Trophoblast cell (in vitro differentiated cells and primary cell): ENCODE results near the gene ZFAND4.
"Not testable (repeated sequence)": the region's sequence is repeated elsewhere in the genome, so short reads cannot be mapped to it uniquely, and the experiment has no call there.

Experiments
- DNase-seq, 2 donors: peaks; one replicate each; pipeline ENCODE4 v3.0.0-alpha.2; 2016
- H2AFZ ChIP-seq: 2 replicates; pipeline ENCODE4 v1.6.1; 2013; ENCODE audit warnings: low read length, moderate library complexity, mild to moderate bottlenecking; ENCODE audit not compliant: insufficient read depth, poor library complexity
- H2AK5ac ChIP-seq: 2 replicates; pipeline ENCODE4 v1.6.1; 2013; ENCODE audit warnings: mild to moderate bottlenecking, low read length
- H2BK120ac ChIP-seq: 2 replicates; pipeline ENCODE4 v1.6.1; 2013; ENCODE audit warnings: low read length, mild to moderate bottlenecking, moderate library complexity; ENCODE audit not compliant: insufficient read depth, poor library complexity
- H2BK12ac ChIP-seq: 2 replicates; pipeline ENCODE4 v1.6.1; 2013; ENCODE audit warnings: mild to moderate bottlenecking, low read length, moderate library complexity
- H2BK5ac ChIP-seq: 2 replicates; pipeline ENCODE4 v1.6.1; 2013; ENCODE audit warnings: low read length, low read depth, moderate library complexity, mild to moderate bottlenecking; ENCODE audit not compliant: poor library complexity
- H3K14ac ChIP-seq: 2 replicates; pipeline ENCODE4 v1.6.1; 2013; ENCODE audit warnings: mild to moderate bottlenecking, low read length
- H3K18ac ChIP-seq: 2 replicates; pipeline ENCODE4 v1.6.1; 2013; ENCODE audit warnings: mild to moderate bottlenecking, low read length
- H3K23ac ChIP-seq: 2 replicates; pipeline ENCODE4 v1.6.1; 2013; ENCODE audit warnings: low read length
- H3K27ac ChIP-seq: 2 replicates; pipeline ENCODE4 v1.5.1; 2013; ENCODE audit warnings: low read depth, mild to moderate bottlenecking, inconsistent platforms, low read length, moderate library complexity
- H3K27me3 ChIP-seq: 2 replicates; pipeline ENCODE4 v1.6.1; 2013; ENCODE audit warnings: inconsistent platforms, mild to moderate bottlenecking, low read length, moderate library complexity; ENCODE audit not compliant: insufficient read depth
- H3K36me3 ChIP-seq, 2 experiments: 1 replicate in 1 of 2; 2 replicates in 1 of 2; pipeline ENCODE4 v1.6.1; 2013; ENCODE audit warnings: low read length in 2 of 2, mild to moderate bottlenecking in 2 of 2, moderate library complexity in 1 of 2; ENCODE audit not compliant: insufficient read depth in 2 of 2, control insufficient read depth in 1 of 2
- H3K4ac ChIP-seq: 2 replicates; pipeline ENCODE4 v1.6.1; 2013; ENCODE audit warnings: low read depth, mild to moderate bottlenecking, low read length, moderate library complexity
- H3K4me1 ChIP-seq, 2 experiments: 1 replicate in 1 of 2; 2 replicates in 1 of 2; pipeline ENCODE4 v1.6.1; 2013; ENCODE audit warnings: low read length in 2 of 2, mild to moderate bottlenecking in 2 of 2, moderate library complexity in 1 of 2; ENCODE audit not compliant: insufficient read depth in 2 of 2, control insufficient read depth in 1 of 2
- H3K4me2 ChIP-seq: 2 replicates; pipeline ENCODE4 v1.6.1; 2013; ENCODE audit warnings: inconsistent platforms, mild to moderate bottlenecking, low read length, moderate library complexity
- H3K4me3 ChIP-seq: 2 replicates; pipeline ENCODE4 v1.5.1; 2013; ENCODE audit warnings: mild to moderate bottlenecking, low read depth, low read length, inconsistent platforms
- H3K79me1 ChIP-seq: one replicate; pipeline ENCODE4 v1.6.1; 2013; ENCODE audit warnings: low read length
- H3K79me2 ChIP-seq: 2 replicates; pipeline ENCODE4 v1.6.1; 2013; ENCODE audit warnings: low read length, mild to moderate bottlenecking; ENCODE audit not compliant: control insufficient read depth, insufficient read depth, poor library complexity
- H3K9ac ChIP-seq: 2 replicates; pipeline ENCODE4 v1.6.1; 2013; ENCODE audit warnings: mild to moderate bottlenecking, low read length
- H3K9me3 ChIP-seq: 2 replicates; pipeline ENCODE4 v1.6.1; 2013; ENCODE audit warnings: low read depth, mild to moderate bottlenecking, control low read depth, inconsistent platforms, low read length; ENCODE audit not compliant: insufficient read depth
- H4K12ac ChIP-seq: 2 replicates; pipeline ENCODE4 v1.6.1; 2013; ENCODE audit warnings: low read depth, mild to moderate bottlenecking, low read length, moderate library complexity
- H4K8ac ChIP-seq: 2 replicates; pipeline ENCODE4 v1.6.1; 2013; ENCODE audit warnings: low read depth, mild to moderate bottlenecking, low read length, moderate library complexity
- H4K91ac ChIP-seq: one replicate; pipeline ENCODE4 v1.6.1; 2013; ENCODE audit warnings: low read depth, mild to moderate bottlenecking, low read length, moderate library complexity
- WGBS: extraction: QIAGEN DNeasy Blood & Tissue Kit; methylation state at CpG from one replicate; pipeline ENCODE4 v1.1.7; 2013; ENCODE audit warnings: missing lambda C conversion rate; ENCODE audit not compliant: insufficient read length, insufficient coverage; ENCODE audit errors: extremely low coverage; 5-methylcytosine and 5-hydroxymethylcytosine counted together

ZFAND4 gene

DNA sequence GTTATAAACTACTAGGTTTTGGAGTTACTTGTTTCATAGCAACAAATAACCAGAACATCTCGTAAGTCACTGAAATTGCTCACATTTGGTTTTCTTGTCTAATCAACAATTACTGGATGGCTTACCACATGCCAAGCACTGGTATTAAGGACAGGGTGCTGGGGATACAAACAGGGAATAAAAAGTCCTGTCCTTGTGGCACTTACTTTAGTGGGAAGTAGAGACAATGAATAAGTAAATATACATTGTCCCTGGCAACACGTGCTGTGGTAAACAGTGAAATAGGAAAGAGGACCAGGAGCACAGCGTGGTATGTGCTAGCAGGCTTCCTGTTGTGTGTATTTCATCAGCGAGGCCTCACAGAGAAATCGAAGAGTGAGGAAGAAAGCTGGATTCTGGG, 38.7 kb upstream of the ZFAND4 start:
- WGBS = no CpG with 5 or more reads among the region's 5 CpGs
- not testable (repeated sequence) for DNase-seq

DNA sequence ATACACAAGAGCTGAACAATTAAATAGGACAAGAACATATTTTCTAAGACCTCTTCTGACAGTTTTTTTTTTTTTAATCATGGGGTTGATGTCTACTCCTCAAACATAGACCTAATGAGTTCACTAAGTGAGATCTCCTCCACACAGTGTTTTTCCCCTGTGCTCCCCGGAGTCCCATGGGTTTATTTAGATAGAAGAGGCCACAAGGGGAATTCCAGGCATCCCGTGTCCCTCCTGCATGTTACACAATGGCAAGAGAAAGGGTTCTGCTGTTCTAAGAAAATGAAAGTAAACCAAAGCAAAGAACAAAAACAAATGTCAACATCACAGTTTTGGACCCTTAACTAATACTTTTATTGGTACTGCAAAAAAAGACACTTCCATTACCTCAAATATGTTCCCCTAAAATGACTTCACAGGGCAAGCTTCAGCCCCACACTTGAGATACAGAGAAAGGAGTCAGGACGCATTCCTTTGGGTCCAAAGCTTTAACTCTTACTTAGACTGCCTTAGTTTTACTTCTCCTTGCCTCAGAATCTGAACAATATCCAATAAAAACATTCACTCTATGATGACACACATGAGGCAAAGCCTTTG, 37.7 kb upstream of the ZFAND4 start:
- not testable (repeated sequence) for H3K4me1 ChIP-seq, H2BK5ac ChIP-seq
- WGBS = no CpG with 5 or more reads among the region's 3 CpGs

More for the DNA sequence above, 38.7 kb upstream of the ZFAND4 start:
- not testable (repeated sequence) for H3K4me3 ChIP-seq, H3K27ac ChIP-seq, H3K9ac ChIP-seq, H3K27me3 ChIP-seq, H2BK12ac ChIP-seq, H2AK5ac ChIP-seq, H3K23ac ChIP-seq, H3K18ac ChIP-seq, H4K8ac ChIP-seq, H3K14ac ChIP-seq, H3K79me2 ChIP-seq, H3K36me3 ChIP-seq, H3K4me1 ChIP-seq, H3K4me2 ChIP-seq, H3K79me1 ChIP-seq, H2BK120ac ChIP-seq, H2BK5ac ChIP-seq, H4K12ac ChIP-seq, H3K4ac ChIP-seq, H2AFZ ChIP-seq, H4K91ac ChIP-seq, H3K9me3 ChIP-seq

DNA sequence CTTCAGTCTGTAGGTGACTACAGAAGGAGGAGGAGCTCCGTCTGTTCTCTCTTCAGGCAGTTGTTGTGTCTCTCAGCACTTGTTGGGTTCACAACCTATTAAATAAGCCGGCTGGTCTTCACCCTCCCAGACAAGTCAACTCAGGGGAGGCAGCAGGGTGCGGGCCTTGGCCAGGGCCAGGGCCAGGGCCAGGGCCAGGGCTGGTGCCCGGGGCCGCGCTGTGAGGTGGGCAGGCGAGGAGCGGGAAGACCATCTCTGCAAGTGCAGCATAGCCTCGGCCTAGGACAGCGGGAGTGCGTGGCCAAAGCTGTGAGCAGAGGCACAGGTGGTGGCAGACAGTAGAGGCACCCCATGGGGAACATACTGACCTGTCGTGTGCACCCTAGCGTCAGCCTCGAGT, 5.9 kb upstream of the ZFAND4 start:
- H4K12ac ChIP-seq, H3K79me2 ChIP-seq, H4K8ac ChIP-seq, H2BK12ac ChIP-seq, H3K9me3 ChIP-seq, H3K4ac ChIP-seq, H3K79me1 ChIP-seq, H3K4me3 ChIP-seq, H4K91ac ChIP-seq, H3K27me3 ChIP-seq, H3K27ac ChIP-seq, H2BK5ac ChIP-seq, H2AK5ac ChIP-seq, H2BK120ac ChIP-seq, H3K4me1 ChIP-seq, H3K14ac ChIP-seq, H2AFZ ChIP-seq, H3K23ac ChIP-seq, H3K18ac ChIP-seq, DNase-seq, H3K36me3 ChIP-seq, H3K4me2 ChIP-seq, H3K9ac ChIP-seq: not testable (repeated sequence)
- WGBS = no CpG with 5 or more reads among the region's 14 CpGs

More for the DNA sequence above, 37.7 kb upstream of the ZFAND4 start:
- H3K9me3 ChIP-seq, H4K91ac ChIP-seq, H4K8ac ChIP-seq, H3K79me1 ChIP-seq, DNase-seq, H3K14ac ChIP-seq, H3K27me3 ChIP-seq, H3K23ac ChIP-seq, H4K12ac ChIP-seq, H2AFZ ChIP-seq, H3K4ac ChIP-seq, H2BK120ac ChIP-seq, H2AK5ac ChIP-seq, H3K36me3 ChIP-seq, H3K27ac ChIP-seq, H3K4me3 ChIP-seq, H3K4me2 ChIP-seq, H3K9ac ChIP-seq, H2BK12ac ChIP-seq, H3K18ac ChIP-seq, H3K79me2 ChIP-seq: not testable (repeated sequence)

DNA sequence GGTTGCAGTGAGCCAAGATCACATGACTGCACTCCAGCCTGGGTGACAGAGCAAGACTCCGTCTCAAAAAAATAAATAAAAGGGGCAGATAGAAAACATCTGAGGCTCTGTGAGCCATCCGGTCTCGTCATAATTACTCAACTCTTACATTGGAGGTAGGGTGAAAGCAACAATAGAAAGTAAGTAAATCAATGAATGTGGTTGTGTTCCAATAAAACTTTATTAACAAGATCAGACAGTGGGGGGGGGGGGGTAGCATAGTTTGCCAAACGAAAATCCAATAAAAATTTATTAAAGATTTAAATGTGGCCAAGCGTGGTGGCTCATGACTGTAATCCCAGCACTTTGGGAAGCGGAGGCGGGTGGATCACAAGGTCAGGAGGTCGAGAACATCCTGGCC, 2.8 kb upstream of the ZFAND4 start:
- H2BK12ac ChIP-seq = no peak overlapping the region
- no peak overlapping the region for H3K14ac ChIP-seq
- no peak overlapping the region for H2AFZ ChIP-seq
- DNase-seq = no peak
- no peak overlapping the region for H3K4me2 ChIP-seq
- H3K27me3 ChIP-seq = no peaks in the 10 kb centered on the region
- no peak overlapping the region for H3K18ac ChIP-seq
- H3K23ac ChIP-seq = no peak overlapping the region
- H4K8ac ChIP-seq = no peak overlapping the region
- WGBS = no CpG with 5 or more reads among the region's 8 CpGs
- H3K4ac ChIP-seq = no peak overlapping the region
- H2AK5ac ChIP-seq = no peak overlapping the region
- H3K9ac ChIP-seq = no peak overlapping the region
- no peaks in the 10 kb centered on the region for H3K36me3 ChIP-seq
- H3K9me3 ChIP-seq = peaks cover 2% of the 10 kb centered on the region
- peaks cover 8% of the 10 kb centered on the region for H3K79me1 ChIP-seq
- no peak overlapping the region for H3K27ac ChIP-seq
- H3K4me1 ChIP-seq = peaks cover 3 to 4% of the 10 kb centered on the region in 2 experiments
- H3K79me2 ChIP-seq = peaks cover 3% of the 10 kb centered on the region
- no peak overlapping the region for H4K91ac ChIP-seq
- H3K4me3 ChIP-seq = no peak overlapping the region
- H2BK5ac ChIP-seq = no peak overlapping the region
- no peak overlapping the region for H4K12ac ChIP-seq
- H2BK120ac ChIP-seq = no peak overlapping the region
